Forelimb muscle (tissue), 1 donor: ENCODE results near the gene DLG1. TPM values are rescaled to one million over a fixed set of nuclear protein-coding genes. Genes with fewer than 3 reads are reported as not detected.
A peak's percentile ranks its signal among the peaks of the same experiment; 100 is the strongest.

ENCODE experiments used
- DNase-seq: peaks from one replicate; pipeline ENCODE4 v3.0.0-alpha.2; 2013; ENCODE audit warnings: low read depth
- polyA plus RNA-seq: library from polyadenylated mRNA; unstranded; fragments of 120-200 nt; gene quantifications from one replicate; pipeline ENCODE4 v1.2.1, GENCODE V29; 2013; ENCODE audit not compliant: insufficient read length

Gene DLG1
- polyA plus RNA-seq, 1 donor: 42.8 TPM

DNA sequence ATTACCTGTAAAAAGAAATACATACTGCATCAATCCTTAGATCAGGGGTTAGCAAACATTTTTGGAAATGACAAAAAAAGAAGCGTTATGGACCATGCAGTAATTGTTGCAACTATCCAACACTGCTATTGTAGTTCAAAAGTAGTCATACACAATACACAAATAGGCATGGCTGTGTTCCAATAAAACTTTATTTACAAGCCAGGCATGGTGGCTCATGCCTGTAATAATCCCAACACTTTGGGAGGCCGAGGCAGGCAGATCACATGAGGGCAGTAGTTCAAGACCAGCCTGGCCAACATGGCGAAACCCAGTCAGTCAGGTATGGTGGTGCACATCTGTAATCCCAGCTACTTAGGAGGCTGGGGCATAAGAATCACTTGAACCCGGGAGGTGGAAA is 124.8 kb downstream of the DLG1 start:
- DNase-seq: no peak

GRCh38 chr3:197171481-197172067 is 126.8 kb downstream of the DLG1 start:
- no peak for DNase-seq

GRCh38 chr3:197169028-197169427 is 129.4 kb downstream of the DLG1 start:
- DNase-seq: no peak

- peak; percentile 93 for DNase-seq
Measured at GRCh38 chr3:197168606-197169005, 129.8 kb downstream of the DLG1 start.

DNA sequence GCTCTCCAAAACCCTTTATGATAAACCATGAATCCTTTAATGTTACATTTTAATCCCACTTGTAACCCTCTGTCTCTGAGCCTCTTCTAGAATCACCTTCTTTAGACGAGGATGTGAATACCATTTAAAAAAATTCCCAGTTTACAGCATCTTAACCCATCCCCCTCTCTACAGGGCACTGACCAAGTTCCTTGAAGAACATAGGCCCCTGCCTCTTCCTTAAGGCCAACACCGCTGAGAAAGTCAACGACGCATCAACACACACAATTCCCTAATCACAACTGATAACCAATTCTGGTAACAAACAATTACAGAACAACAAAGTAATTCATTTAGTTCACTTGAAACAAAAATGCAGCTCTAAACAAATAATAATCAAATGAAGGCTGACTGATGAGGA is 130.3 kb downstream of the DLG1 start:
- DNase-seq: no peak

DNA sequence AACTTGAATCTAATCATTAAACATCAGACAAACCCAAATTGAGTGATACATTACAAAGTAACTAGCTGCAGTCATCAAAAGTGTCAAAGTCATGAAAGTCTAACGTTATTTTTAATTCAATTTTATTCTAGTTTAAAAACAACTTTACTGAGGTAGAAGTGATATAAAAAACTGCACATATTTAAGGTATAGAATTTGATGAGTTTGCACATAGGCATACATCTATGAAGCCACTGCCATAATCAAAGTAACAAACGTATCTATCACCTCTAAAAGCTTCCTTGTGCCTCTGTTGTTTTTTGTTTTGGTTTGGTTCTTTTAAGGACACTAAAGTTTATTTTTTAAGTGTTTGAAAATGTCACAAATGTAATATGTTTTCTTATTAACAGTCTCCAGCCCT is 130.9 kb downstream of the DLG1 start:
- DNase-seq: no peak

GRCh38 chr3:197165890-197166289 is 132.5 kb downstream of the DLG1 start:
- DNase-seq: no peak

GRCh38 chr3:197155046-197155445 is 143.4 kb downstream of the DLG1 start:
- no peak for DNase-seq

- no peak for DNase-seq
Measured at GRCh38 chr3:197151580-197151979, 146.8 kb downstream of the DLG1 start.

- DNase-seq: no peak
Measured at GRCh38 chr3:197149528-197149927, 148.9 kb downstream of the DLG1 start.

GRCh38 chr3:197144188-197144587 is 154.2 kb downstream of the DLG1 start:
- DNase-seq: no peak

DNA sequence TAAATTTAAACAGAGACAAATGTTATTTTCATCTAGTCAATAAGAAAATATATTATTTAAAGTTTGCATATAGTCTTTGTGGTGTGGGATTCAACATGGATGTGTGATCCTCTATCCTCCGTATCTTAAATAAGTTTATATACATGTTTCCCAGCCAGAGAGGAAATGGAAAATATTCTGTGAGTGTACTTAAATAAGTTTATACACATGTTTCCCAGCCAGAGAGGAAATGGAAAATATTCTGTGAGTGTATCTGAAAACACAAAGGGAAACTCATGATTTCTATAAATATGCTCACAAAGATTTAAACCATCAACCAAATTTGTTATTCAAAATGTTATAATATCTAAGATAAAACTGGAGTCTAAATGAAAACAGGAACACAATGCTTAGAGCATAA is 158.8 kb downstream of the DLG1 start:
- DNase-seq: no peak

DNA sequence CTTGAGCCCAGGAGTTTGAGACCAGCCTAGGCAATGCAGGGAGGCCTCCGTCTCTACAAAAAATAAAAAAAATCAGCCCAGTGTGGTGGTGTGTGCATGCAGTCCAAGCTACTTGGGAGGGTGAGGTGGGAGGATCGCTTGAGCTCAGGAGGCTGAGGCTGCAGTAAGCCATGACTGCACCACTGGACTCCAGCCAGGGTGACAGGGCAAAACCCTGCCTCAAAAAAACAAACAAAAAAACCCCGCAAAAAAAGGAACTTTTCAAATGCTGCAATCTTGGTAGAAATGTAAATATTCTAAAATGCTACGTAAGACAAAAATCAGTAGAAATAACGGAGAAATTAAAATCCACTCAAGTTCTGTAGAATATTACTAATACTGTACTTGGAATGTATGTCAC is 160.7 kb downstream of the DLG1 start:
- DNase-seq: no peak

GRCh38 chr3:197136744-197137143 is 161.7 kb downstream of the DLG1 start:
- DNase-seq: no peak

GRCh38 chr3:197135212-197135611 is 163.2 kb downstream of the DLG1 start:
- no peak for DNase-seq

DNA sequence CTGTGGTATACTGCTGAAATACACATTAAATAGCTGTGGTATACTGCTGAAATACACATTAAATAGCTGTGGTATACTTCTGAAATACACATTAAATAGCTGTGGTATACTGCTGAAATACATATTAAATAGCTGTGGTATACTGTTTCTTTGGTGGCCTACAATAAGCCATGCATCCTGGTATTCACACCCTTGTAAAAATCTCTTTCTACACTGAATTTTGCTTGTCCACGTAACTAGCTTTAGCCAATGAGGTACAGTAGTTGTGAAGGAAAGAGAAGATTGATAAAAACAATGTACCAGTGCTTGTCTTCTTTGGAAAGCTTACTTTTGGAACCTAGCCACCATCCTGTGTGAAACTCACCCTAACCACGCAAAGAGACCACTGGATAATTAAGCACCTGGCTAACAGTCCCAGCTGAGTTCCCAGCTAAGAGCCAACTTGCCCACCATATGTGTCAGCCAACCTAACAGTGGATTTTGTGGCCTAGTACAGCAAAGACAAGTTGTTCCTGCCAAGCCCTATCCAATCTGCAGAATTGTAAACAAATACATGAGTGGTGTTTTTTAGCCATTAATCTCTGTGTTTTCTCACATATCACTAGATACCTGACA is 165.4 kb downstream of the DLG1 start:
- DNase-seq: no peak

DNA sequence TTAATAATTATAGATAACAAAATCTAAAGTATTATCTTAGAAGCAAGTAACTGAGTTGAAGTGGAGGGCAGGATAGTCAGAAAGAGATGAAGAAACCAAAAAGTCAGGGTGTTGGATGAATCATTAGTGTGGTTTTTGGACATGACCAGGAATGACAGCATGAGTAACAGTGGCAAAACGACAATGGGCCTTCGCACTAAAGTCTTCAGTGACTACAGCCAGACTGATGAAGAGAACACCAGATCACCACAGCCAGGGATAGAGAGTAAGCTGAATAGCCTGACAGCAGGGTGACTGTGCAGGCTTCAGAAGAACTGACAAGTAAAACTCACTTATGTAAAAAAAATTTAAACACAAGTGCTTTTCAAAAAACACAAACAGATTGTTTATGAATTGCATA is 172.8 kb downstream of the DLG1 start:
- DNase-seq: no peak

DNA sequence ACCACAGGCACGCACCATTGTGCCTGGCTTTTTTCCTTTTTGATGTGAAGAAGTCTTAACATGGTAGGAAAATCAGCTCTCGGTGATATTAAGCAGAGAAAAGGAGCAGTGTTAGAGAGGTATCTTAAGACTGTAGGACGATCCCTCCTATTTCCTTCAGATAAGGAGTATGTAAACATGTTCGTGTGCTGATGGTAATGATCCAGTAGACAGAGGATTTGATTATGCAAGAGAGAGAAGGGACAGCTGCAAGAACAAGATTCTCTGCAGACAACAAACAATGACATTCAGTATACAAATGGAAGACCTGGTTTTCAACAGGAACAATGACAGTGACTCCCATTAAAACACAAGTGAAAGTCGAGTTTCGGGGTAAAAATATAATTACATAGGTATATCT is 173.7 kb downstream of the DLG1 start:
- DNase-seq: no peak

DNA sequence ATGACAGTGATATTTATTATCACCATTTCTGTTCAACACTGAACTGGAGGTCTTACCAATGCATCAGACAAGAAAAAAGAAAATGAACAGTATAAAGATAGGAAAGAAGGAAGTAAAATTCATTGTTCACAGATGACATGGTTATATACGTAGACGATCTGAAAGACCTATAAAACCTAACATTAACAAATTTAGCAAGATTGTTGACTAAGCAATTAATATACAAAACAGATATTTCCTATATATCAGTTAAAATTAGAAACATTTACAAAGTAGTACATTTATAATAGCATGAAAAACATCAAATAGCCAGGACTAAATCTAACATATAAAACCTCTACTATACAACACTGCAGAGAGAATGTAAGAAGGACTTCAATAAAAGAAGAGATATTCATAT is 176.0 kb downstream of the DLG1 start:
- no peak for DNase-seq

DNA sequence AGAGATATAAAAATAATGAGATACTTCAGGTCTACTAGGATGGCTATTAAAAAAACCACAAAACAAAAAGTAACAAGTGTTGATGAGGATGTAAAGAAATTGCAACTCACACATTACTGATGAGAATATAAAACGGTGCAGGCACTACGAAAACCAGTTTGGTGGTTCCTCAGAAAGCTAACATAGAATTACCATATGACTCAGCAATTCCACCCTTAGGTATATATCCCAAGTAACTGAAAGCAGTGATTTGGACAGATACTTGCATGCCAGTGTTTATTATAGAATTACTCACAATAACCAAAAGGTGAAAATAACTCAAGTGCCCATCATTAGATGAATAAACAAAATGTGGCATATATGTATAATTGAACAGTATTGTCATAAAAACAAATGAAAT is 181.3 kb downstream of the DLG1 start:
- no peak for DNase-seq

- DNase-seq: no peak
Measured at GRCh38 chr3:197114007-197114406, 184.4 kb downstream of the DLG1 start.

DNA sequence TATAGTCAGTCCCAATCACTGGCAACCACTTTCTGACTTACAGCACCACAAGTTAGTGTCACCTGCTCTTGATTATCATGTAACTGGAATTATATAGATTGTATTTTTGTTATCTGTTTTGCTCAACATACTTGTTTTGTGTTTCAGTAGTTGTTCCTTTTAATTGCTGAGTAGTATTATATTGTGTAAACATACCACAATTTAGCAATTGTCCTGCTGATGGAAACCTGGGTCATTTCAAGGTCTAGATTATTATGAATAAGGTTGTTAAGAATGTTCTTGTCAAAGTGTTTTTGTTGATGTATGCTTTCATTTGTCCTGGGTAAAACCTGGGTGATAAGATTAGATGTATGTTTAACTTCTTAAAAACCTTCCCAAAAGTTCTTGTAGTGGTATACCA is 186.7 kb downstream of the DLG1 start:
- no peak for DNase-seq

DNA sequence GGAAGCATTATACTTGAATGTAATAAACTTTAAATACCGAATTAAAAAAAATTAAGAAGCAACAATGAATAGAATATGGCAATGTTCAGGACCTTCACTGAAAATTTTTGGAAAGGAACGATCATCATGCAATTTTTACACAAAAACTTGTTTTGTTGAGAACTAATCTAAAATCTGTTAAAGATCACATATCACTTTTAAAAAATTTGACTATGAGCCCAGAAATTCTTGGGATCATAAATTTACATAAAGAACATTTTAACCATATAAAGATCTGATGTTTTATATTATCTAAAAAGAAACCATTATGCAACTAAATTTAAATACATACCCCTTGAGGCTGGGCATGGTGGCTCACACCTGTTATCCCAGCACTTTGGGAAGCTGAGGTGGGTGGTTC is 192.6 kb downstream of the DLG1 start:
- DNase-seq: no peak

DNA sequence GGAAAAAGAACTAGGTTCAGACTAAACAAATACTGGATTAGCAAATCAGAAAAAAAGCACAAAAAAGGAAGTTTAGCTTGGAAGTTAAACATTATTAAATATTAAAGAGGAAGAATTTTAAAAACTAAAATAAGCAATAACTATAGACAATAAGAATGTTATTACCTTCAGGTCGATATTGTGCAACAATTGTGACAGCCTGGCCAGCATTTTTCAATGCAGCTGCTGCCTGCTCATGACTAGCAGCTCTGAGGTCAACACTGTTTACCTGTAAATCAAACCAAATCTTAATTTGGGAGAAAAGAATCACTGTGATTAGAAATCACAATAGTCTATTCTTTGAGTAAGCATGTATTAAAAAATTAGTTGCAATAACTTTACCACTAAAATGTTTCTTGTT is 193.7 kb downstream of the DLG1 start:
- DNase-seq: no peak
